Smooth muscle cell (in vitro differentiated cells): ENCODE results near the gene CYP11A1. TPM values are rescaled to one million over a fixed set of nuclear protein-coding genes. Genes with fewer than 3 reads are reported as not detected.
"Not testable (repeated sequence)": the region's sequence is repeated elsewhere in the genome, so short reads cannot be mapped to it uniquely, and the experiment has no call there.

Source experiments
- DNase-seq: peaks from one replicate; lab custom pipeline; 2025; ENCODE audit not compliant: unreplicated experiment; lab: John Stamatoyannopoulos, UW
- H2AFZ ChIP-seq: fragments of 200-600 bp; sonication (generic); 2 replicates; pipeline ENCODE4 v1.6.0; 2016; ENCODE audit warnings: antibody characterized with exemption, low read depth, mild to moderate bottlenecking
- H3F3A ChIP-seq: fragments of 200-600 bp; sonication (generic); 2 replicates; pipeline ENCODE4 v1.6.0; 2017; ENCODE audit warnings: antibody characterized with exemption, low read depth
- H3K27ac ChIP-seq: fragments of 200-600 bp; sonication (generic); 2 replicates; pipeline ENCODE4 v1.5.1; 2016; ENCODE audit warnings: low read depth, mild to moderate bottlenecking
- H3K27me3 ChIP-seq: fragments of 200-600 bp; sonication (generic); 2 replicates; pipeline ENCODE4 v1.6.1; 2016; ENCODE audit warnings: low read depth, mild to moderate bottlenecking
- H3K36me3 ChIP-seq: fragments of 200-600 bp; sonication (generic); 2 replicates; pipeline ENCODE4 v1.5.1; 2016; ENCODE audit warnings: low read depth
- H3K4me1 ChIP-seq: fragments of 200-600 bp; sonication (generic); 2 replicates; pipeline ENCODE4 v1.5.1; 2016; ENCODE audit warnings: low read depth
- H3K4me2 ChIP-seq: fragments of 200-600 bp; sonication (generic); 2 replicates; pipeline ENCODE4 v1.6.0; 2016; ENCODE audit warnings: mild to moderate bottlenecking
- H3K4me3 ChIP-seq: fragments of 200-600 bp; sonication (generic); 2 replicates; pipeline ENCODE4 v1.5.1; 2016; ENCODE audit warnings: mild to moderate bottlenecking
- H3K79me2 ChIP-seq: fragments of 200-600 bp; sonication (generic); 2 replicates; pipeline ENCODE4 v1.6.0; 2016; ENCODE audit warnings: low read depth, mild to moderate bottlenecking
- H3K9ac ChIP-seq: fragments of 200-600 bp; sonication (generic); 2 replicates; pipeline ENCODE4 v1.6.0; 2016; ENCODE audit warnings: low read depth
- H3K9me3 ChIP-seq: fragments of 200-600 bp; sonication (generic); replicated peaks from 2 replicates; pipeline ENCODE4 v1.5.1; 2016; ENCODE audit warnings: low read depth
- H4K20me1 ChIP-seq: fragments of 200-600 bp; sonication (generic); 2 replicates; pipeline ENCODE4 v1.6.0; 2016; ENCODE audit warnings: low read depth
- WGBS: methylation state at CpG from one replicate; pipeline ENCODE4 v1.1.7; 2016; ENCODE audit warnings: low lambda C conversion rate; 5-methylcytosine and 5-hydroxymethylcytosine counted together
- polyA plus RNA-seq: library from polyadenylated mRNA; unstranded; fragments of >200 nt; fragmentation: Nextera tagmentation; extraction: Ambion mirVana; gene quantifications from 2 replicates; pipeline ENCODE4 v1.2.1, GENCODE V29; 2016
- total RNA-seq: library from RNA; depleted of rRNA; stranded (reverse); fragments of >200 nt; gene quantifications from 2 replicates; pipeline ENCODE4 v1.2.3, GENCODE V29; 2014
- TF ChIP-seq, protein P1 (sequence below): fragments of 200-600 bp; sonication (generic); IDR thresholded peaks from 2 replicates; pipeline ENCODE4 v1.5.1; 2017; ENCODE audit warnings: borderline replicate concordance, mild to moderate bottlenecking, antibody characterized with exemption; ENCODE audit not compliant: insufficient read depth, poor library complexity, severe bottlenecking

Gene CYP11A1
- total and polyA plus RNA-seq, 2 experiments from 2014 or later, result 3.5 to 6.6 TPM

DNA sequence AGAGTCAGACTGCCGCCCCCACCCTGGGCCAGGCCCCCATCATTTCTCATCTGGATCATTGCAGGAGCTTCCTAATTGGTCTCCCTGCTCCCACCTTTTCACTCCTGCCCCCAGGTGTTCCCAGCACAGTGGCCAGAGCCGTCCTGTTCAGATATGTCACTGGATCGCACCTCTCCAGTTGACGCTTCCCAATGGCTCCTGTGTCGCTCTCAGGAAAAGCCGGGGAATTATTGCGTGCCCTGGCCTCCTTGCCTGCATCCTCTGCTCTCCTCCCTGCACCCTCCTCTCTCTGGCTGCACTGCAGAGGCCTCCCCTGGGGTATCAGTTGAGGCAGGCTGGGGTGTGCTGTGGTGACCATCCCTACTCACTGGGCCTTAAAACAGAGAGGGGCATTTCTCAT lies 25.5 kb upstream of the CYP11A1 start:
- no peaks in the 10 kb centered on the region for H3F3A ChIP-seq
- H4K20me1 ChIP-seq, result no peaks in the 10 kb centered on the region
- peaks cover 10% of the 10 kb centered on the region for H3K4me1 ChIP-seq
- no peaks in the 10 kb centered on the region for H3K27me3 ChIP-seq
- 90% methylated on average over 7 of the region's 7 CpGs for WGBS
- H3K4me3 ChIP-seq, result no peak overlapping the region
- TF ChIP-seq, protein P1, sequence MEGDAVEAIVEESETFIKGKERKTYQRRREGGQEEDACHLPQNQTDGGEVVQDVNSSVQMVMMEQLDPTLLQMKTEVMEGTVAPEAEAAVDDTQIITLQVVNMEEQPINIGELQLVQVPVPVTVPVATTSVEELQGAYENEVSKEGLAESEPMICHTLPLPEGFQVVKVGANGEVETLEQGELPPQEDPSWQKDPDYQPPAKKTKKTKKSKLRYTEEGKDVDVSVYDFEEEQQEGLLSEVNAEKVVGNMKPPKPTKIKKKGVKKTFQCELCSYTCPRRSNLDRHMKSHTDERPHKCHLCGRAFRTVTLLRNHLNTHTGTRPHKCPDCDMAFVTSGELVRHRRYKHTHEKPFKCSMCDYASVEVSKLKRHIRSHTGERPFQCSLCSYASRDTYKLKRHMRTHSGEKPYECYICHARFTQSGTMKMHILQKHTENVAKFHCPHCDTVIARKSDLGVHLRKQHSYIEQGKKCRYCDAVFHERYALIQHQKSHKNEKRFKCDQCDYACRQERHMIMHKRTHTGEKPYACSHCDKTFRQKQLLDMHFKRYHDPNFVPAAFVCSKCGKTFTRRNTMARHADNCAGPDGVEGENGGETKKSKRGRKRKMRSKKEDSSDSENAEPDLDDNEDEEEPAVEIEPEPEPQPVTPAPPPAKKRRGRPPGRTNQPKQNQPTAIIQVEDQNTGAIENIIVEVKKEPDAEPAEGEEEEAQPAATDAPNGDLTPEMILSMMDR, result no peak
- H3K36me3 ChIP-seq, result no peaks in the 10 kb centered on the region
- no peaks in the 10 kb centered on the region for H3K9me3 ChIP-seq
- no peaks in the 10 kb centered on the region for H3K79me2 ChIP-seq
- no peak overlapping the region for H3K9ac ChIP-seq
- peak overlapping the region; percentile 42 for H3K4me2 ChIP-seq
- H3K27ac ChIP-seq, result no peak overlapping the region
- H2AFZ ChIP-seq, result no peak overlapping the region
- no peak for DNase-seq

DNA sequence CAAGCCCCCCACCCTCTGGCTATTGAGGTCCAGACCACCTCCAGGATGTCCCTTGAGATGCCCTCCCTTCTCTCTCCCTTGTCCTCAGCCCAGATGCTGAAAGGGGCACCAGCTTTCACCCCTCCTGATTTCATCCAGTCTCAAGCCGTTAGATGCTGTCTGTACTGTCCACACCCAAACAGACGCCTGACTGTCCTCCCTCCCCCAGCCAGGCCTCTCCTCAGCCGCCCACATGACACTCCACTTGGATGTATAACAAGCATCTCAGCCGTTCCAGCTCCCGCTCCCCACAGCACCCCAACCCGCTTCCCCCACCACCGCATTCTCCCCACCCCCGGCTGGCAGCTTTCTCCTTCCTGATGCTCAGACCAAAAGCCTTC lies 25.0 kb upstream of the CYP11A1 start:
- no peak overlapping the region for H2AFZ ChIP-seq
- 29% methylated on average over 3 of the region's 8 CpGs for WGBS
- no peak overlapping the region for H3K9ac ChIP-seq
- H3K4me1 ChIP-seq, result peaks cover 10% of the 10 kb centered on the region
- H3K4me3 ChIP-seq, result no peak overlapping the region
- H3K27ac ChIP-seq, result no peak overlapping the region
- no peaks in the 10 kb centered on the region for H4K20me1 ChIP-seq
- H3K9me3 ChIP-seq, result no peaks in the 10 kb centered on the region
- H3K4me2 ChIP-seq, result peak overlapping the region; percentile 42
- H3K79me2 ChIP-seq, result no peaks in the 10 kb centered on the region
- no peaks in the 10 kb centered on the region for H3K36me3 ChIP-seq
- TF ChIP-seq, protein P1, result no peak
- H3F3A ChIP-seq, result no peaks in the 10 kb centered on the region
- DNase-seq, result no peak
- H3K27me3 ChIP-seq, result no peaks in the 10 kb centered on the region

DNA sequence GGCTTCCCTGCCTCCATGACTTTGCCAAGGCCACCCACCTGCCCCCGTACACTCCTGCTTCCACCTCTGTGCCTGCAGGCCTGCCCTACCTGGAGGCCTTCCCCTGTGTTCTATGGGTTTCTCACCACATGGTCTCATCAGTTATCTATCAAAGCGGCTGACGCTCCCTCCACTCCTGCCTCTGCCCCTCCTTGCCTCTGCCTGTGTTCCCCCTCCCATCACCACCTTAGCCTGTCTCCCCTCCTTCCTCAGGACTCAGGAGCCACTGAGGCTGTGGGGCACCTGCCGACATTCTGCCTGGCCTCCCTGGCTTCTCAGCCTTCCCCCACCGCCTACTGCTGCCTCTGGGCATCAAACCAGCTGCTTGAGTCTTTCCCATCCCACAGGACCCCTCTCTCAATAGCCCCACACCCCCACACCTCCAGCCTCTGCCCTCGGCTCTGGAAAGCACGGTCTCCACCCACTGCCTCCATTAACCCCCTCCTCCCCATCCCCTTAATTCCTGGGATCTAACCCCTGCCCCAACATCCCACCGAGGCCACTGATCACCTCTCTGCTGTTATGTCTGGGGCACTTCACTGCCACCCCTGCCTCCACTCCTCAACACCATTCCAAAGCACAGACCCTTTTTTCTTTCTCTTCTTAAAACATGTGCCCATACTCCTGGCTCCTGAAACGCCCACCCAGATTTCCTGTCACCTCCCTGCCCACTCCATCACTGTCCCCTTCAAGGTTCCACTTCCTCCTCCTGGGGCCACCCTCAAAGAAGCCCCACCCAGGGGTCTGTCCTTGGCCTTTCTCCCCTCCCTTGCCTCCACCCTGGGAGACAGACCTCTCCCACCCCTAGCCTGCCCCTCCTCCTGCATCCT lies 24.4 kb upstream of the CYP11A1 start:
- H3K4me1 ChIP-seq, result peaks cover 10% of the 10 kb centered on the region
- H3K27me3 ChIP-seq, result no peaks in the 10 kb centered on the region
- H4K20me1 ChIP-seq, result no peaks in the 10 kb centered on the region
- no peaks in the 10 kb centered on the region for H3K36me3 ChIP-seq
- no peaks in the 10 kb centered on the region for H3K79me2 ChIP-seq
- H3K9me3 ChIP-seq, result no peaks in the 10 kb centered on the region
- H2AFZ ChIP-seq, result no peak overlapping the region
- peak overlapping the region; percentile 42 for H3K4me2 ChIP-seq
- H3F3A ChIP-seq, result no peaks in the 10 kb centered on the region
- H3K27ac ChIP-seq, result no peak overlapping the region
- WGBS, result 85% methylated on average over 9 of the region's 9 CpGs
- H3K9ac ChIP-seq, result no peak overlapping the region
- DNase-seq, result no peak
- H3K4me3 ChIP-seq, result no peak overlapping the region
- TF ChIP-seq, protein P1, result no peak

DNA sequence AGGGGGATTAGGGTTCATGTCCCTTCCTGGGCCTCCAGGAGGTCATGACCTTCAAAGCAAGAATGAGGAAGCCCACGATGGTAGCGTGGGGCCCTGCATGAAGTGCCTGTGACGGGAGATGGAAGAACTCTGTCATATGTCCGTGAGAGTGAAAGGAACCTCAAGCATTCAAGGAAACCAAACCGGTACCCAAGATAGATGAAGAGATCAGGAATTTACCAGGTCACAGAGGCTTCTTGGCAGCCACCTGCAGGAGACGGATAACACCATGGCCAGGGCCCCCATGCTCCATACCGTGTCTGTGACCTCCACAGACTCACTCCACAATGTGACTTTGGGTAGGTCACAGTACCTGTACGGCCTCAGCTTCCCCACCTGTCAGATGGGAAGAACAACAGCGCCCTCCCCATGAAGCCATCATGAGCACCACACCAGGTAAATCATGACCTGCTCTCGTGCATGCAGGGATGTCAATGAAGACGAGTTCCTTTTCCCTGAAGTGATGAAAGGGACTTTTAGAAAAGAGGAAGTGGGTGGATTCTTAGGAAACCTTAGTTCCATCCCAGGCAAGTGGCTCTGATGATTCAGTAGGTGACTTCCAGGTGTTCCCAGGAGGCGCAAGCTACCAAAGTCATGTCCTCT lies 23.3 kb upstream of the CYP11A1 start:
- H3K27ac ChIP-seq, result no peak overlapping the region
- WGBS, result 87% methylated on average over 12 of the region's 12 CpGs
- H3K27me3 ChIP-seq, result no peaks in the 10 kb centered on the region
- H3K9ac ChIP-seq, result no peak overlapping the region
- no peaks in the 10 kb centered on the region for H3K36me3 ChIP-seq
- no peak for DNase-seq
- H3F3A ChIP-seq, result no peaks in the 10 kb centered on the region
- H3K4me2 ChIP-seq, result no peak overlapping the region
- H3K4me1 ChIP-seq, result peaks cover 1% of the 10 kb centered on the region
- H2AFZ ChIP-seq, result no peak overlapping the region
- no peaks in the 10 kb centered on the region for H4K20me1 ChIP-seq
- no peak overlapping the region for H3K4me3 ChIP-seq
- no peaks in the 10 kb centered on the region for H3K79me2 ChIP-seq
- TF ChIP-seq, protein P1, result no peak
- no peaks in the 10 kb centered on the region for H3K9me3 ChIP-seq

DNA sequence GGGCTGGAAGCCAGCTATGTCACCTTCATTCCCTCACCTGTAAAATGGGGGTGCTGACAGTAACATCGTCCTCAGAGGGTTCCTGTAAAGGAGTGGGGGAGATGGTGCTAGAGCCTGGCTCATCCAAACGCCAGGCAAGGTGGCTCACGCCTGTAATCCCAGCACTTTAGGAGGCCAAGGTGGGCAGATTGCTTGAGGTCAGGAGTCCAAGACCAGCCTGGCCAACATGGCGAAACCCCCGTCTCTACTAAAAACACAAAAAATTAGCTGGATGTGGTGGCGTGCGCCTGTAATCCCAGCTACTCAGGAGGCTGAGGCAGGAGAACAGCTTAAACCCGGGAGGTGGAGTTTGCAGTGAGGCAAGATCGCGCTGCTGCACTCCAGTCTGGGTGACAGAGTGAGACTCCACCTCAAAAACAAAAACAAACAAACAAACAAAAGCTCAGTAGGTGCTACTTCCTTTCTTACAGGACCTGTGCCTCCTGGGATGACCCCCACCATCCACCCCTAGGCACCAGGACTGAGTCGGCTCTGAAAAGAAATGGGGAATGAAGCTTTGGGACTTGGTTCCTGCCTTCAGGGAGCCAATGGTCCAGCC lies 22.7 kb upstream of the CYP11A1 start:
- H3F3A ChIP-seq, H3K36me3 ChIP-seq, H3K9me3 ChIP-seq, H3K27me3 ChIP-seq, H2AFZ ChIP-seq, H3K4me3 ChIP-seq, H3K4me1 ChIP-seq, H3K79me2 ChIP-seq, H4K20me1 ChIP-seq, DNase-seq, H3K9ac ChIP-seq, H3K4me2 ChIP-seq: not testable (repeated sequence)
- 97% methylated on average over 11 of the region's 11 CpGs for WGBS
- H3K27ac ChIP-seq, result peak overlapping the region; percentile 10
